Fibroblast of villous mesenchyme (primary cell): ENCODE data around the gene EZH1. TPM values are rescaled to one million over a fixed set of nuclear protein-coding genes. Genes with fewer than 3 reads are reported as not detected.

ENCODE experiments used
- DNase-seq: peaks from one replicate; pipeline ENCODE4 v3.0.0-alpha.2; 2010; ENCODE audit warnings: low read depth
- H3K4me3 ChIP-seq: 2 replicates; pipeline ENCODE4 v1.5.1; 2011; ENCODE audit warnings: low read depth, mild to moderate bottlenecking, low read length
- CTCF ChIP-seq: IDR thresholded peaks from 2 replicates; pipeline ENCODE4 v1.5.1; 2012; ENCODE audit warnings: low read depth, mild to moderate bottlenecking, low read length; ENCODE audit not compliant: insufficient read depth
- total RNA-seq: library from RNA; depleted of rRNA; stranded (reverse); fragments of >200 nt; gene quantifications from 2 replicates; pipeline ENCODE4 v1.2.3, GENCODE V29; 2012

EZH1 gene
- total RNA-seq, 1 donor, result 22.0 TPM

GRCh38 chr17:42677921-42678781, 66.7 kb downstream of the EZH1 start:
- DNase-seq, result peak; percentile 90
- no peak for TF ChIP-seq CTCF
- H3K4me3 ChIP-seq, result peak overlapping the region; percentile 72

- peak; percentile 100 for DNase-seq
- no peak for TF ChIP-seq CTCF
- H3K4me3 ChIP-seq, result peak overlapping the region; percentile 94
Measured at GRCh38 chr17:42677012-42677857, 67.6 kb downstream of the EZH1 start.

GRCh38 chr17:42676424-42677011, 68.3 kb downstream of the EZH1 start, which contains the start of gene PLEKHH3:
Gene PLEKHH3 (minus strand): TSS chr17:42676994. CDS start chr17:42676563, 431 bp downstream.
- no peak for DNase-seq
- peak; percentile 19 for TF ChIP-seq CTCF
- H3K4me3 ChIP-seq, result peak within 1 kb of the TSS; percentile 94

- TF ChIP-seq CTCF, result no peak
- H3K4me3 ChIP-seq, result peak overlapping the region; percentile 94
- peak; percentile 52 for DNase-seq
Measured at GRCh38 chr17:42675965-42676423, 68.8 kb downstream of the EZH1 start.

- peak overlapping the region; percentile 94 for H3K4me3 ChIP-seq
- TF ChIP-seq CTCF, result no peak
- no peak for DNase-seq
Measured at GRCh38 chr17:42675348-42675964, 69.4 kb downstream of the EZH1 start.

GRCh38 chr17:42674755-42675347, 70.0 kb downstream of the EZH1 start:
- no peak for DNase-seq
- peak overlapping the region; percentile 94 for H3K4me3 ChIP-seq
- TF ChIP-seq CTCF, result no peak
